Tongue (tissue), 2 donors: Measurements from ENCODE around the gene STK24. TPM values are rescaled to one million over a fixed set of nuclear protein-coding genes. Genes with fewer than 3 reads are reported as not detected.

ENCODE experiments used
- DNase-seq: peaks from one replicate; pipeline ENCODE4 v3.0.0-alpha.2; 2015
- total RNA-seq: library from RNA; depleted of rRNA; stranded (reverse); fragments of >200 nt; gene quantifications from one replicate; pipeline ENCODE4 v1.2.3, GENCODE V29; 2014

STK24 gene
- total RNA-seq, 1 donor from 2014 or later: 59.0 TPM

DNA sequence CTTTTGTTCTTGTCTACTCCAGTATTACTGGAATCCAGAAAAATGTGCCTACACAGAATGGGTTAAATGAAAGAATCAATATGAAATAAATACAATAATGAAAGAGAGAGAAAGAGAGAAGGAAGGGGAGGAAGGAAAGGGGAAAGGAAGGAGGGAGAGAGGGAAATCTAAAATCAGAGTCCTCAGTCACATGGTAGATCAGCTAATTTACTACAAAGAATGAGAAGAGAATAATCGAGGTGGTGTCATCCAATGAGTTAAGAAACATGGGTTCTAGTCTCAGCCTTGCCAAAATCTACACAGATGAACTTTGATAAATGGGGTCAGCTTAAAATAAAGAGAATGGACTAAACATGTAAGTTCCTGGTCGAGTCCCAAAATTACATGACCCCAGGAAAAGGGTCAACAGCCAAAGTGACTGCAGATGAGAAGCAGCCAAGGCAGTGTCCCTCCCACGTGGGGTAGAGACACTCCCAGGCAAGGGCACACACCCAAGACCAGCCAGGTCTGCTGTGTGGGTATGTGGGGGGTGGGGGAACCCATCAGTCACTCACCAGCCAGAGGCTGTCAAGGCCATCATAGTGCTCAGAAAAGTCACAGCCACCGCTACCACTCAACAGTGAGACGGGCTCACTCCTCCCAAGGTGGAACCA, 103.6 kb downstream of the STK24 start:
- DNase-seq: no peak

DNA sequence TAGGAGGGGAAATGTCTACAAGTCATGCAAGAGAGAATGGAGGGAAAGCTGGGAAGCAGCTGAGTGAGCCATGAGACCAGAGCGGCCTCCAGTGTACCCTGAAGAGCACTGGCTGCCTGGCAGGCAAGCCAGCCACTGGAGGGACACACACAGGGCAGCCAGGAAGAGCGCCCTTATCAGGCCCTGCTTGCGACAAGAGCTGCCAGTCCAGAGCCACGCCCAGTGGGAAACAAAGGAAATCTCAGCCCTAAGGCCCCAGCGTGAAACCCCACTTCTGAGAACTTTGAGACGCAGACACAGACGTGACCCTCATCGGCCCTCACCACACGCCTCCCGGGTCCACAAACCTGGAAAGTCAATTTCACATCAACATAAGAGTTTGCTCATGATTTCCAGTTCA, 105.0 kb downstream of the STK24 start:
- DNase-seq: no peak

DNA sequence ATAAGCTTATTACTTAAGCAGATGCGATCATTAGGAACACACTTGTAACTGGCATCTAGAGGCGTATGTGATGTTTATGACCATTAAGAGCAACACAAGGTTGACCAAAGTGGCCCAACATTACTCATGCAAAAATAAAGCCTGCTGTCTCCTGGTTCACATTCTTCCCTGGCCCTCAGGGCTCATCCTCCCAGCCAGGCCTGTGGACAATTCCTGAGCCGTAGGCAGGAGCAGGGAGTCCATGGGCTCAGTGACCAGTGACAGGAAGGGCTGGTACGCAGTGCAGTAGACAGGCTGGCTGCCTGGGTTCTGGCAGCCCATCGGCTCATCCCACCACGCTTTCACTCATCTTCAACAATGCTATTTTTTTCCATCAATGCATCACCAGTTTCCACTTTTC, 106.0 kb downstream of the STK24 start:
- no peak for DNase-seq

DNA sequence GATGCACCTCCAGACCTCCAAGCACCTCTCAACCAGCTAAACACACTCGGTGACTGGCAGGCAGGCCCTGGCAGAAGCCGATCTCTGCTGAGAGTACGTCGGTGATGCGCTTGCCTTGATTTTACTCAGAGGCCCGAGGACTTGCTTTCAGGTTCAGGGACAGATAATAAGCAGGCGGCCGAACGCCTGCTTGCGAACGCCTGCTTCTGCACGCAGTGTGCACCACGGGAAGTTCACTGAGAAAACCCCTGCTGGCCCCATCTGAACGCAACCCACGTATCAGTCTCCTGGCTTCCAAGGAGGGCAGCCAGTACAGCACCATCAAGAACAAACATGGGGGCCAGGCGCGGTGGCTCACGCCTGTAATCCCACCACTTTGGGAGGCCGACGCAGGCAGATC, 108.0 kb downstream of the STK24 start:
- no peak for DNase-seq

DNA sequence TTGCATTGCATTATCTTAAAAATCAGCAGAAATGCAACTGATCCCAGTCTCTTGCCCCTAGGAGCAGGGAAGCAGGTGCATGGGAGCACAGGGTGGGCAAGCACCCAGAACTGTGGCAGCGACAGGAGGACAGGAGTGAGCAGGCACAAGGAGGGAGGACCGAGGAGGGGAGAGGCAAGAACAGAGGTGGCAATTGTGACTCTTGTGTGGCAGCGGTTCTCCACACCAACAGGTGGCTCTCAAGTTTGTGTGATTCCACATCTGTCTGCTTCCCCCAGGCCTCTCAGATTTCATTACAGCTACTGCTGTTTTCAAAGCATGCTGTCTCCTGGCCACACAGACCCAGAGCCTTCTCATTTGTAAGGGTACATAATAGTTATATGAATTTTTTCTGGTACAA, 108.5 kb downstream of the STK24 start:
- peak; percentile 90 for DNase-seq

DNA sequence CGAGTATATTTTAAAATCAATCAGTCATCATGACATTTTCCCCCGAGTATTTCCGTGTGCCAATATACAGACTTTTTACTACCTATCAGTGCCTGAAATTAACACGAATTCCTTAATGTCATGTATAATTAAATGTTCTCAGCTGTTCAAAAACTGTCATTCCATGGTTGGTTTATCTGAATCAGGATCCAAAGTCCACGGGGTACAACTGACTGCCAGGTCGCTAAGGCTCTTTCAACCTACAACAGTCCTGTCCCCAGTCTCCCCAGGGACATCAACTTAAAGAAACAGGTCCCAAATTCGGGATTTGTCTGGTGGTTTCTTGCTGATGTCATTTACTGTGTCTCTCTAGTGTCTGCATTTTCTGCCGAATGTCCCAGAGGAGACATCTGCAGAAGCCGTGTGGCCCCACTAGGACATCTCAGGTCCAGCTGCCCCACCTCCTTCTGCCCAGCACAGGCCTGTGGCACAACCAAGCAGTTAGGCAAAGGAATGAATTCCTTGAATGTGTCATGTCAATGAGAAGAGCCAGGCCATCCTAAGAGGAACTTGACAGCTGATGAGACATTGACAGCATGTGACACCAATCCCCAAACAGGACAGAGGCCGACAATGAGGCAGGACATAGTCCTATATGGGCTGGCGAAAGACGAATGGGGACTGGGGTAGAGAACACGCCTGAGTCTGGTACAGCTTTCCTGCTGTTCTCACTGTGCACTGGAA, 109.5 kb downstream of the STK24 start:
- DNase-seq: no peak

DNA sequence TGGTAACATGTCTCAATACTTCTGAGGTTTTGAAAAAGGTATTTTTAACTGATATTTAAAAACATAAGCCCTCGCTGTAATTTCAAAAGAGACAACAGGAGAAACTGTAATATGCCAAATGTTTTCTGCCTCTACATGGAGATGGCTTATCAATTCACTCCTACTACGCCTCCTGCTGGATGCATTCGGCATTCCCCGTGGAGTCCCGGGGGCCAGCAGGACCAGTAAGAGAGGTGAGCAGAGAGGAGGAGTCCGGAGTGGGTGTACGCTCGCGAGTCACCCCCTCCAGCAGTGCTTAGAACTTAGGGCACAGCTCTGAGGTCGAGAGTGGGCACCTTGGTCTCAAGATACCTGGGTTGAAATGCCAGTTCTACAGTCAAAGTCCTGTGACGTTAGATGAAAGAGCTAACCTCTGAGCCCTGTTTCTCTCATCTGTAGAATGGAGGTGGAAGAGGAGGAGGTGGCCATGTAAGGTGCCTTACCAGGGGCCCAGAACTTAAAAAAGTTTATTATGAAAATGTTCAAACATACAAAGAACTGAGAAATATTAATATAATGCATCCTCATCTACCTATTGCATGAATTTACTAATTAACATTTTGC, 110.2 kb downstream of the STK24 start:
- DNase-seq: peak; percentile 43

DNA sequence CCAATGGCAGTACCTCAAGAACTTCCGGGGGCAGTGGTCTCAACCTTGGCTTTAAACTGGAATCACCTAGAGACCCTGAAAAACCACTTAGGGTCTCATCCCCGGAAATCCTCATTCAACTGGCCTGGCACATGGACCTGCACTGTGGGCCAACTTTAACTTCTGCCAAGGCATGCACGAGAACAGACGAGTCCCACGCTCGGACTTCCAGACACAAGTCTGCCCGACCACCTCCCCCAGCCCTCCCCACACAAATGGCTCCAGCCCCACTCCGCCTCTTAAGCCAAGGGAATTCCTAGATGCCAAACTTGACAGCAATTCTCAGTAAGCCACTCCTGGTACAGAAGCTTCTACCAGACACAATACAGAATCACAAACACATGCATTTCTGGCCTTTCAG, 114.0 kb downstream of the STK24 start:
- DNase-seq: peak; percentile 60

DNA sequence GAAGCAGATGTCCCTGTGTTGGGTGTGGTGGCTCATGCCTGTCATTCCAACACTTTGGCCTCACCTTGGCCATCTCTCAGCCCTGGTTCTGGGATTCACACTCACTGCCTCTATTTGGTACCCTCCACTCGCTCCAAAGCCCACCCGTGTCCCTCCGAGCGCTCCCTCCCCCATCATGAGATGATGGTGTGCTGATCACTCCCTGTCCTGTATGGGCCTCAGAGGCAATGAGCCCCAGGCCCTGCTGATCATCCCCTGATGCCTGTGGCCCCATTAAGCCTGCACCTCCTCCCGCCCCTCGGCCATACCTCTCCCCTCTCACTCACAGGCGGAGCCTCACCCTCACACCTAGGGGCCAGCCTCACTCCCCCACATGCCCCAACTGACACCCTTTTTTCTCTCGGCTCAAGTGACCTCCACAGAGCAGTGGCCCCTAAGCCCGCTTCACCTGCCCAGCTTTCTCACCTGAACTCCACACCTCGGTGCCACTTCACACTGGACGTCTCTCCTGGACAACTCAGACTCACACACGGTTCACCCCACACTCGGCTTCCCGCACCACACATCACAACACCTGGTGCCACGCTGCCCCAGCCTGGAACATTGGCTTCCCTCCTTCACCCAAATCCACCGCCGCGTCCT, 114.5 kb downstream of the STK24 start:
- no peak for DNase-seq

DNA sequence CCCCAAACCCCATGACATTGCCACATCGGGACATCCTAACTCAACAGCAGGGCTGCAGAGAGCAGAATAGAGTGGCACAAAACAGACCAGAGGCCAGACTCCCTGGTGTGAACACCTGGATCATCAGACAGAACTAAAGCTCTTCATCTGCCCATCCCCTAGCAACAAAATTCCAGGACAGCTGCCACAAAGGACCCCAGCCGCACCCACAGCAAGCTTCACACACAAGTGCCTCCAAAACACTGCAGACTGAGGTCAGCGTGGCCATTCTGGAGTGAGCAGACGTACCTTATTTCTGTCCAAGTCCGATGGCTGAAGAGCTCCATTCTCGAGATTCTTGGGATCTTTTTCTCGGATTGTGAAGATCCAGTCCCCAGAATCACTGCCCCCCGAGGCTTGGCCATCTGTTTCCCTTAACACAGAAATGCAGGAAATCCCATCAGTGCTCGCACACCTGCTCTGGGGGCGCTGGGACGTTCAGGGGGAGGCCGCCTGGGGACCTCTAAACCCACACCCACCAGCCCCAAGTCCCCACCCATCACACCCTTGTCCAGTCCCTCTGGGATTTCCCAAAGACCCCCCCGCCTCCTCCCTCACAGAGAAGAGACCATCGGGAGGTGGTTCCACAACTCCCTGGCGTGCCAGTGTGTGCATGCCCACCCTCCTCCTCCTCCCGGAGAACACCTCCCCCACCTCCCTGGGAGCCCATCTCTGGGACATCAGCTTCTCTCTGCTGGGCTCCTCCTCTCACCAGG, 115.2 kb downstream of the STK24 start:
- DNase-seq: no peak

DNA sequence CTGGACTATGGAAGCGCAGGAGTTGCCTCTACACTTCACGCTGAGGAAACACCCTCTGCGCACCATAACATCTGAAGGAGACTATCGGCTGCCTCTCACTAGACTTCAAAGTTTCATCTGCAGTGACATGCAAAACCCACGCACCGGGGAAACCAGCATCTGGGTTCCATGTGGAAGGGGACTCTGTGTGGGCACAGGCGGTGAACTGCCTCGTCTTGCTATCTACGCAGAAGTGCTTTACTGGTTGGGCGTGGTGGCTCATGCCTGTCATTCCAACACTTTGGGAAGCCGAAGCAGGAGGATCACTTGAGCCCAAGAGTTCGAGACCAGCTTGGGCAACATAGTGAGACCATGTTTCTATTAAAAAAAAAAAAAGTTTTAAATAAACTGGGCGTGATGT, 116.4 kb downstream of the STK24 start:
- no peak for DNase-seq

DNA sequence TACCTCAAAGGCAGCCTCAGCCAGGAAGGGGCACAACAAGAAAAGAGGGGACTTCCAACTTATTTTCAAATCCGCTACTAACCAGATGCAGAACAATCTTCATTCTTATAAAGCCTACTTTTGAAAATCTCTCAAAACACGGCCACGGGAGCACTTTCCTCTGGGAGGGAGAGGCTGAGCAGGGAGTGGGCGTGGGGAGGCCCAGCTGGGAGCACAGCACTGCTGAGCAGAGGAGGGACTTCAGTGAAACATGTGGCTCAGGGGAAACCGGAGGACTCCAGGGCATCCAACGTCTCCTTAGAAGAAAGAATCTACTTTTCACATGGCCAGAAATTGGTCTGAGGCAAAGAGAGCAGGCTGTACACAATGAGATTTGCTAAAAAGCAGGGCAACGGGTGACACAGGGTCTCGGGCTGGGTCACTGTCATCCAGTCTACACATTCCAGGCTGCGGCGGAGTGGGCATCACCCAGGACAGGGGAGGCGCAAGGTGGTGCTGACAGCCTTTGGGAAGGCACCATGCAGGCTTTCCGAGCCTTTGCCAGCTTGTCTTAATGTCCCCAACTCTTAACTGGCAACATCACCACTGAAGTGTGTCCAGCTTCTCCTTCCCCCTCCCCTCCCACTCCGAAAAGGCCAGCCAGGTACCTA, 117.1 kb downstream of the STK24 start:
- no peak for DNase-seq

DNA sequence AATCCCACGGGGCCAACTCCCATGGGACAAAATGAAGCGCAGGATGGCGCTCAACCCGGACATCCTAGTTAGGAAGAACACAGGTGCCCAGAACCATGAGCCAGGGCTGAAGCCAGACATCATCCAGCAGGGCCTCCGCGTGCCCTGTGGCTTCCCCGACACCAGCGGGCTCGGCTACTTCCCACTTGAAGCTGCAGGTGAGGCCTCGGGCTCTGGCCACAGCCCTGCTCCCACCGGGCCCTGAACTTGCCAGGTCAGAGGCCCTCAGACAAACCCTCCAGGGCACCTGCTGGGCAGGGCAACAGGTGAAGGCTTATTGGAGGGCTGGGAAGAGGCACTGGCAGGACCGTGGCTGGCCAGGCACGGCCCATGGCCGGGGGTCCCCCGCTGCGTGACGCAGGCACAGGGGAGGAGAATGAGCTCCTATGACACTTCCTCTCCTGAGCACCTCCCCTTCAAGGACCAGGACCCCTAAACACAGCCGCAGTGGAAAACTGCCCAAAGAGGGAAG, 117.7 kb downstream of the STK24 start:
- DNase-seq: no peak

DNA sequence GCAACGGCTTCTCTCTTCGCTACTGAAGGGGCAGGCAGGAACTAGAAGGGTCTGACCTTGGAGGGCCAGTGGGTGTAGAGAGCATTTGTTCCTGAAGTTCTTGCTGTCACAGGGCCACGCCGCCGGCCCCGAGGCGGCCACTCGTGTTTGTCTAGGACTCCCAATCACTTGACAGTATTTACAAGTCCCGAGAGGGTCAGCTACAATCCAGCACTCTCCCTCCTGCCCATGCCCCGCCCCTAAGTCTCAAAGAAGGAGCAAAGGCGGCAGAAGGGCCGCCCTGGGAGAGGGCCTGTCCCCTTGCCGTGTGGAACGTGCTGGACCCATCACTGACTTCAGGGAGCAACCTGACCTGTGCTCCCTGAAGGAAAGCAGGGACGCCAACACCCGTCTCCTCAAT, 118.5 kb downstream of the STK24 start:
- no peak for DNase-seq

DNA sequence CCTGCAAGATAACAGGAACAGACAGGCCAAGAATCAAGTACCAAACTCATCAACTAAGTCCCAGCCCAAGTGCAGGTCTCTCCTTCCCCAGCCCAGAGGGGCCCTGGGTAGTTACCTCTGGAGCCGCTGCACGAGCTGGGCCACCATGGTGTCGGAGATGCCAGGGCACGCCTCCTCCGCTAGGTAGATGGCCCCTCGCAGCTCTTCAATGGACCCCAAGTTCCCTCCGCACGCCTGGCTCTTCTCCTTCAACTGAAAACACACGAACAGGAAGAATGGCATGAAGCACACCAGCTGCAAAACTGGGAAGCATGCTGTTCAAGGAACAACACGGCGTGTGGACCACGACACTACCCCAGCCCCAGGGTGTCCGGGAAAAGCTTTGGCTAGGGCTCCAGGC, 119.9 kb downstream of the STK24 start:
- DNase-seq: no peak

DNA sequence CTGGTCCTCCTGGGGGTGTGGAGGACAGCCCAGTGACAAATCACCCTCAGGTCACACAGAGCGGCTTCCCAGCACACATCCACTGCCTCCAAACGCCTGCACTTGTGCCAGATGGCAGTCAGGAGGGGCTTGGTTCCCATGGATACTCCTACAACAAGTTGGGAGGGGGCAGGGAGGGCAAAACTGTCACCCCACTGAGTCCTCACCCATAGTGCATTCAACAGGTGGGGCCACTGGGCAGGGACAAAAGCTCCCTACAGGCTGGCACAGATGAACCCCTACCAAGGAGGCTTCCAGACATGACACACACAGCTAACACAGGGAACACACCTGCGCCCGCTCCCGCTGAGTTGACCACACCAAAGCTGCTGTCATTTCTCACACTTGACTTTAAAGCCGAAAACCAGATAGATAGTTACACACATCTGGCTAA, 120.5 kb downstream of the STK24 start:
- DNase-seq: peak; percentile 34

DNA sequence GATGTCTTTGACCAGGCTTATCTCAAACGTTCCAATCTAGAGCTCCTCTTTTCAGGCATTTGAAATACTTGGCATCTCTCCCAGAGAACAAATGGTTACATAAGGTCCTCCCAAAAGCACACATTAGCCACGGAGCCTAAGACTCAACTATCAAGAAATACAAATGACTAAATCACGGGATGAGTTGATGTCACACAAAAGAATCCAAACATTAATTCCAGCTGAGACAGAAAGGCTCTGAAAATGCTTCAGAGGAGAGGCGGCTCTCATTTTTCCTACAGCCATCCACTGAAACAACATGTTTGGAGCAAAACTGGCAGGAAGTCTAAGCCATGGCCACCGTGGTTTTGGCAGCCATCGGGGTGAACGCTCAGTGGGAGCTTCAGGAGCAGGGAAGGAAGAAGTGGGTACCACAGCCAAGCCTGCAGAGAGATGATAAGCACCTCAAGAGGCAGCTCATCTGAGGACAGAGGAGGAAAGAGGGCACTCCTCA, 122.5 kb downstream of the STK24 start:
- peak; percentile 93 for DNase-seq

DNA sequence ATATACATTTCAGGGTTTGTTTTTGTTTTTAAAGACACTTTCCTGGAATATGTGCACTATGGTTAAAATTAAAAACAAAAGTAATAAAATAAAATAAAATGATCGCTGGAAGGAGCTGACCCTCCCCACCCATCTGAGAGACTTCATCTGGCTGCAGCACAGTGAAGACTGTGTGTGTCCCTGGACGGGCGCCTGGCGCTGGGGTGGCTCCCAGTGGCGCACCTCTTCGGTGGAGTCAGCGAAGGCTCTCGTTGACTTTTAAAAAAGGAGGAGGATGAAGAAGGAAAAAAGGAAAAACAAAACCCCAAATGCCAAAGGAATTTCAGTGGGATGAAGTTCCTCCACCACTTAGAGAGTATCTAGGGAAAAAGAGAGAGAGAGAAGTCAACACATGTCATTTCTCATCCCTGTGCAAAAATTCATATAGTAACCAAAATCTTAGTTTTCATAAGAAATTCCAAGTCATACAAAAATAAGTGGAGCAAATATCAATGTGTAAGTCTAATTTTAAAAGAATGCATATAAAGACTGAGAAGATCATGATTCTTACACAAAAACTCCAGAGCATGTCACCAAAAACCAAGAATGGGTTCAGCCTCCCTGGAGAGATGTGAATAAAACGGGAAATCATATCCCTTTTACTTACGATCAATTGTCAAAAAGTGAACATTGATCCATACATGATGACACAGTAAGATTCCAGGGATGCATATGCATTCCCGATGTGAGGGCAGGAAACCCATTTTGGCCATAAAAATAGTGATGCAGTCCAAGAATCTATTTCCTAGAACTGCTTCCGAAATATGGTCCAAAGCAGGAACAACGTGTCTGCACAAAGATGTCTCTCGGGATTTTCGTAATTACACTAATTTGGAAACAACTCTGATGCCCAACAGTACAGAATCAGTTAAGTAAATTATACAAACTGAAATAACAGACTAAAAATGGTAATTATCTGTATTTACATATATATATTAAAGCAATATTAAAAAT, 123.8 kb downstream of the STK24 start:
- DNase-seq: no peak

DNA sequence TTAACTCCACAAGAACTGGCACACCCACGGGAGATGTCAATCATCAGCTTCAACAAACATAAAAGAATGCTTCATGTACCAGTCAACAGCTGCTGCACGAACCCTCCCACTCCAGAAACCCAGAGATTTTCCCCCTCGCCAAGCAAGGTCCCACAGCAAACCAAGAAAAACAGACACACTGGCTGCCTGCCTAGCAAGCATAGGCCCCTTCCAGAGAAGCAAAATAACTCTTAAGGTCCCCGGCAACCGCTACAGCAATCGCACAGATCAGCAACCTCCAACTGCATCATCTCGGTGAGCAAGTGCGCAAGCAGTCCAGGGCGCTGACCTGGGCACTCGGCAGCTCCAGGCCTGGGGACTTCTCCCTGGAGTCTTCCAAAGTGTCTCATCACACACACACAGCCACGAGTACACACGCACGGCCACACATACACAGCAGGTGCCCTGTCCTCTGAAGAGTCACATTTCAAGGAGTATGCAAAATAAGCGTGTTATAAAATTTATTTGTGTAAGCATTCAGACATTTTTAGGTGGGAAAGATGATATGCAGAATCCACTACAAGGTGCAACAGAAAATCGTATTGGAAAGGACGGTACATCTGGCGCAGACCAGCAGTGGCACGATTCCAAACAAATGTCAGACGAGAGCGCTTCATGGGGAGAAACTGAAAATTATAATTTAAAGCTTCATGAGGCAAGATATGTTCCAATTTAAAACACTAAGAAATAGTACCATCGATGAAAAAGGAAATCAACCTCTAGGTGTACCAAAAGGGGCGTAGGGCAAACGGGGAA, 125.0 kb downstream of the STK24 start:
- peak; percentile 86 for DNase-seq
